Caco-2 (cell line): ENCODE data around the gene NR5A2. TPM values are rescaled to one million over a fixed set of nuclear protein-coding genes. Genes with fewer than 3 reads are reported as not detected.

Source experiments
- BruUV-seq: library from RNA; stranded (reverse); fragments of 400-500 nt; replicated peaks from 2 replicates; lab custom pipeline; 2021; lab: Mats Ljungman, UMichigan
- CTCF ChIA-PET: fragments of 300-600 bp; sonication (Branson Sonifier 250); formaldehyde crosslinking; loops from one replicate; lab custom pipeline; 2022; ENCODE audit warnings: antibody characterized with exemption; lab: Charles Lee
- POLR2A ChIA-PET: fragments of 300-600 bp; sonication (Branson Sonifier 250); formaldehyde crosslinking; loops from one replicate; lab custom pipeline; 2022; ENCODE audit warnings: antibody characterized with exemption; lab: Charles Lee
- DNase-seq, 2 experiments: peaks; one replicate each; pipeline versions ENCODE4 v3.0.0 to v3.0.0-alpha.2; 2020 to 2022
- H3K27me3 ChIP-seq: replicated peaks from 2 replicates; pipeline ENCODE4 v1.6.0; 2011; ENCODE audit warnings: low read length; ENCODE audit not compliant: control insufficient read depth, insufficient read depth
- H3K36me3 ChIP-seq: 2 replicates; pipeline ENCODE4 v1.5.1; 2011; ENCODE audit warnings: low read length; ENCODE audit not compliant: control insufficient read depth, insufficient read depth
- H3K4me1 ChIP-seq: fragments of 250-450 bp; sonication (Bioruptor Pico); 2 replicates; pipeline ENCODE4 v1.5.1; 2020; ENCODE audit warnings: mild to moderate bottlenecking
- H3K4me3 ChIP-seq: 2 replicates; pipeline ENCODE4 v1.5.1; 2011; ENCODE audit warnings: low read depth, mild to moderate bottlenecking, control low read depth, low read length
- H3K9me3 ChIP-seq: fragments of 250-450 bp; sonication (Bioruptor Pico); 2 replicates; pipeline ENCODE4 v1.5.1; 2020; ENCODE audit warnings: mild to moderate bottlenecking, moderate library complexity
- H3K27ac Mint-ChIP-seq: one replicate; pipeline ENCODE4 v1.8.0; 2022; ENCODE audit warnings: mixed read lengths; ENCODE audit not compliant: unreplicated experiment
- H3K27me3 Mint-ChIP-seq: one replicate; pipeline ENCODE4 v1.8.0; 2022; ENCODE audit warnings: mixed read lengths; ENCODE audit not compliant: insufficient read depth, unreplicated experiment
- H3K36me3 Mint-ChIP-seq: one replicate; pipeline ENCODE4 v1.8.0; 2022; ENCODE audit warnings: mild to moderate bottlenecking, mixed read lengths; ENCODE audit not compliant: insufficient read depth, unreplicated experiment
- H3K4me1 Mint-ChIP-seq: one replicate; pipeline ENCODE4 v1.8.0; 2022; ENCODE audit warnings: low read depth, mixed read lengths; ENCODE audit not compliant: unreplicated experiment
- H3K4me3 Mint-ChIP-seq: one replicate; pipeline ENCODE4 v1.8.0; 2022; ENCODE audit warnings: mild to moderate bottlenecking, moderate library complexity, mixed read lengths; ENCODE audit not compliant: unreplicated experiment
- H3K9me3 Mint-ChIP-seq: one replicate; pipeline ENCODE4 v1.8.0; 2022; ENCODE audit warnings: mixed read lengths; ENCODE audit not compliant: unreplicated experiment
- CTCF ChIP-seq, 2 experiments: fragments of 200-600 bp in 1 of 2; IDR thresholded peaks; 1 replicate in 1 of 2; 2 replicates in 1 of 2; pipeline versions ENCODE4 v1.5.1 to v1.8.0; 2011 to 2022; ENCODE audit warnings: antibody characterized with exemption in 1 of 2, control low read depth in 1 of 2, inconsistent platforms in 1 of 2, low read depth in 1 of 2, low read length in 1 of 2, mild to moderate bottlenecking in 1 of 2, moderate library complexity in 1 of 2; ENCODE audit not compliant: insufficient read depth in 1 of 2, severe bottlenecking in 1 of 2, unreplicated experiment in 1 of 2
- intact Hi-C: fragments of 100-400 bp; cut with micrococcal nuclease; formaldehyde crosslinking; loops from one replicate; pipeline ENCODE4 v1.10.0; 2022; ENCODE audit not compliant: unreplicated experiment
- total RNA-seq: library from RNA; stranded (reverse); gene quantifications from 2 replicates; pipeline ENCODE4 v1.2.3, GENCODE V29; 2022

The NR5A2 gene
- total RNA-seq, 1 experiment from 2014 or later = 6.5 TPM

- Mint-ChIP-seq H3K9me3 (no peaks in the 10 kb centered on the region), H3K27me3 (no peaks in the 10 kb centered on the region), H3K36me3 (no peaks in the 10 kb centered on the region), H3K4me1 (peaks cover 8% of the 10 kb centered on the region), H3K27ac (peak overlapping the region; percentile 53), H3K4me3 (no peak overlapping the region)
- Histone ChIP-seq H3K4me1 (peaks cover 20% of the 10 kb centered on the region), H3K36me3 (no peaks in the 10 kb centered on the region), H3K27me3 (no peaks in the 10 kb centered on the region), H3K4me3 (no peak overlapping the region), H3K9me3 (no peaks in the 10 kb centered on the region)
- ChIA-PET POLR2A (no interaction called here), CTCF (no interaction called here)
- no peak for TF ChIP-seq CTCF (IDR thresholded peaks at IDR 0.05; ENCODE audit: insufficient read depth in 1 of 2, low read depth in 1 of 2, low read length in 1 of 2, severe bottlenecking in 1 of 2, unreplicated experiment in 1 of 2)
- intact Hi-C loops = no loop called here
- BruUV-seq = no TSS peak
- DNase-seq = peak; percentile 48 to 68
Measured at GRCh38 chr1:200150721-200151120, 123.2 kb downstream of the NR5A2 start.

GRCh38 chr1:200152336-200152735 lies 124.8 kb downstream of the NR5A2 start:
- BruUV-seq = no TSS peak
- Histone ChIP-seq H3K9me3 (no peaks in the 10 kb centered on the region), H3K36me3 (no peaks in the 10 kb centered on the region), H3K27me3 (no peaks in the 10 kb centered on the region), H3K4me3 (no peak overlapping the region), H3K4me1 (peaks cover 20% of the 10 kb centered on the region)
- no peak for TF ChIP-seq CTCF (IDR thresholded peaks at IDR 0.05; ENCODE audit: insufficient read depth in 1 of 2, low read depth in 1 of 2, low read length in 1 of 2, severe bottlenecking in 1 of 2, unreplicated experiment in 1 of 2)
- Mint-ChIP-seq H3K4me3 (no peak overlapping the region), H3K4me1 (peaks cover 8% of the 10 kb centered on the region), H3K9me3 (no peaks in the 10 kb centered on the region), H3K27ac (no peak overlapping the region), H3K36me3 (no peaks in the 10 kb centered on the region), H3K27me3 (no peaks in the 10 kb centered on the region)
- ChIA-PET CTCF (no interaction called here), POLR2A (no interaction called here)
- intact Hi-C loops = no loop called here
- no peak for DNase-seq

- no peaks in the 10 kb centered on the region for H3K9me3 Mint-ChIP-seq
- ChIA-PET POLR2A (no interaction called here), CTCF (no interaction called here)
- no peak for TF ChIP-seq CTCF (IDR thresholded peaks at IDR 0.05; ENCODE audit: insufficient read depth in 1 of 2, low read depth in 1 of 2, low read length in 1 of 2, severe bottlenecking in 1 of 2, unreplicated experiment in 1 of 2)
- intact Hi-C loops = no loop called here
- H3K4me3 ChIP-seq = no peak overlapping the region
- H3K36me3 Mint-ChIP-seq = no peaks in the 10 kb centered on the region
- no peak for DNase-seq
- no peaks in the 10 kb centered on the region for H3K27me3 Mint-ChIP-seq
- H3K4me3 Mint-ChIP-seq = no peak overlapping the region
- H3K36me3 ChIP-seq = no peaks in the 10 kb centered on the region
- H3K4me1 Mint-ChIP-seq = peaks cover 8% of the 10 kb centered on the region
- no TSS peak for BruUV-seq
- H3K27ac Mint-ChIP-seq = no peak overlapping the region
- H3K4me1 ChIP-seq = peaks cover 20% of the 10 kb centered on the region
- H3K9me3 ChIP-seq = no peaks in the 10 kb centered on the region
- no peaks in the 10 kb centered on the region for H3K27me3 ChIP-seq
Measured at GRCh38 chr1:200153277-200154055, 126.0 kb downstream of the NR5A2 start.
